Fibroblast of pulmonary artery (primary cell): ENCODE data around the gene MVB12A.

Source experiments
- DNase-seq: peaks from one replicate; pipeline ENCODE4 v3.0.0-alpha.2; 2010; ENCODE audit warnings: low read depth
- H3K4me3 ChIP-seq: replicated peaks from 2 replicates; pipeline ENCODE4 v1.5.1; 2011; ENCODE audit warnings: low read depth, mild to moderate bottlenecking, control low read depth, low read length, moderate library complexity
- CTCF ChIP-seq: IDR thresholded peaks from 2 replicates; pipeline ENCODE4 v1.5.1; 2011; ENCODE audit warnings: mild to moderate bottlenecking, control low read depth, low read length, inconsistent platforms; ENCODE audit errors: missing control alignments

Gene MVB12A

GRCh38 chr19:17415121-17415520 lies 4.7 kb upstream of the MVB12A start:
- no peak for DNase-seq
- no peak for TF ChIP-seq CTCF
- no peak overlapping the region for H3K4me3 ChIP-seq

GRCh38 chr19:17418710-17419109 lies 1.1 kb upstream of the MVB12A start:
- H3K4me3 ChIP-seq: peak overlapping the region; percentile 57
- TF ChIP-seq CTCF: no peak
- no peak for DNase-seq

- no peak for TF ChIP-seq CTCF
- no peak for DNase-seq
Observed at GRCh38 chr19:17419154-17419620, 660 bp upstream of the MVB12A start.

GRCh38 chr19:17420475-17420924 lies 653 bp downstream of the MVB12A start:
- DNase-seq: no peak

More at GRCh38 chr19:17419154-17419620, 660 bp upstream of the MVB12A start:
- H3K4me3 ChIP-seq: peak overlapping the region; percentile 57

GRCh38 chr19:17421942-17422341 lies 2.1 kb downstream of the MVB12A start:
- TF ChIP-seq CTCF: no peak
- no peak for DNase-seq
- H3K4me3 ChIP-seq: no peak overlapping the region

More at GRCh38 chr19:17420475-17420924, 653 bp downstream of the MVB12A start:
- no peak for TF ChIP-seq CTCF
- H3K4me3 ChIP-seq: peak overlapping the region; percentile 84

GRCh38 chr19:17423429-17424208 lies 3.8 kb downstream of the MVB12A start:
- no peak overlapping the region for H3K4me3 ChIP-seq
- DNase-seq: no peak
- TF ChIP-seq CTCF: no peak
